HCT116 (cell line): Measurements from ENCODE around the gene AGAP1. TPM values are rescaled to one million over a fixed set of nuclear protein-coding genes. Genes with fewer than 3 reads are reported as not detected.

Source experiments
- ATAC-seq: fragments of 200-7000 bp; cut with Tn5 transposase; 2 replicates; pipeline ENCODE4 v1.9.1; 2020; ENCODE audit warnings: mild to moderate bottlenecking, moderate library complexity
- BruUV-seq: library from RNA; stranded (reverse); fragments of 400-500 nt; replicated peaks from 2 replicates; lab custom pipeline; 2021; lab: Mats Ljungman, UMichigan
- CTCF ChIA-PET: fragments of 300-600 bp; sonication (Branson Sonifier 250); formaldehyde crosslinking; loops from one replicate; lab custom pipeline; 2021; ENCODE audit warnings: antibody characterized with exemption; lab: Charles Lee
- POLR2A ChIA-PET: fragments of 300-600, 350-600 bp; sonication (Branson Sonifier 250); formaldehyde crosslinking; loops from one replicate; lab custom pipeline; 2021; ENCODE audit warnings: antibody characterized with exemption; lab: Charles Lee
- RAD21 ChIA-PET, 2 experiments: fragments of 300-600 bp; sonication (Branson Sonifier 250); formaldehyde crosslinking; loops; one replicate each; lab custom pipeline; 2023; ENCODE audit warnings: low total read pairs in 2 of 2; ENCODE audit not compliant: uncharacterized antibody in 2 of 2, unreplicated experiment in 2 of 2, low non-redundant PET in 1 of 2; lab: Charles Lee
- DNase-seq: peaks from one replicate; pipeline ENCODE4 v3.0.0-alpha.2; 2010; ENCODE audit warnings: low read depth, low spot score
- H2AFZ ChIP-seq: fragments of 200-600 bp; shearing (Covaris generic), sonication (generic); 2 replicates; pipeline ENCODE4 v1.6.1; 2017; ENCODE audit warnings: low read depth, mixed run types, mixed read lengths, antibody characterized with exemption, low read length; ENCODE audit not compliant: poor library complexity, severe bottlenecking
- H3K27ac ChIP-seq: 2 replicates; pipeline ENCODE4 v1.5.1; 2012; ENCODE audit warnings: low read depth, low read length
- H3K27me3 ChIP-seq: fragments of 200-600 bp; sonication (generic); 2 replicates; pipeline ENCODE4 v1.6.1; 2016; ENCODE audit warnings: mixed run types, low read length, mixed read lengths; ENCODE audit not compliant: insufficient read depth
- H3K36me3 ChIP-seq, 2 experiments: fragments of 200-500 bp in 1 of 2; fragments of 200-600 bp in 1 of 2; sonication (Bioruptor generic) in 1 of 2; sonication (generic) in 1 of 2; 2 replicates each; pipeline versions ENCODE4 v1.5.1 to v1.6.1; 2014 to 2016; ENCODE audit warnings: low read length in 2 of 2, inconsistent platforms in 1 of 2, mixed read lengths in 1 of 2, mixed run types in 1 of 2; ENCODE audit not compliant: insufficient read depth in 2 of 2, control insufficient read depth in 1 of 2
- H3K4me1 ChIP-seq, 2 experiments: fragments of 200-600 bp in 1 of 2; sonication (generic) in 1 of 2; 2 replicates each; pipeline versions ENCODE4 v1.5.1 to v1.6.1; 2012 to 2017; ENCODE audit warnings: low read length in 2 of 2, inconsistent platforms in 1 of 2, mild to moderate bottlenecking in 1 of 2, mixed read lengths in 1 of 2, mixed run types in 1 of 2, moderate library complexity in 1 of 2; ENCODE audit not compliant: insufficient read depth in 2 of 2, control insufficient read depth in 1 of 2
- H3K4me2 ChIP-seq: fragments of 200-600 bp; sonication (generic); 2 replicates; pipeline ENCODE4 v1.6.1; 2017; ENCODE audit warnings: mixed run types, low read length, mixed read lengths
- H3K4me3 ChIP-seq, 2 experiments: fragments of 200-600 bp in 1 of 2; sonication (generic) in 1 of 2; replicated peaks in 1 of 2; 2 replicates each; pipeline ENCODE4 v1.5.1; 2011 to 2016; ENCODE audit warnings: low read length in 2 of 2, control low read depth in 1 of 2, low read depth in 1 of 2, mild to moderate bottlenecking in 1 of 2, mixed read lengths in 1 of 2, mixed run types in 1 of 2
- H3K79me2 ChIP-seq: fragments of 200-600 bp; sonication (generic); 2 replicates; pipeline ENCODE4 v1.6.1; 2017; ENCODE audit warnings: mild to moderate bottlenecking, mixed run types, low read length, moderate library complexity, mixed read lengths; ENCODE audit not compliant: insufficient read depth
- H3K9ac ChIP-seq: fragments of 200-600 bp; sonication (generic); 2 replicates; pipeline ENCODE4 v1.6.1; 2016; ENCODE audit warnings: low read length, mixed read lengths
- H3K9me2 ChIP-seq: fragments of 200-600 bp; sonication (generic), shearing (Covaris generic); 2 replicates; pipeline ENCODE4 v1.6.1; 2017; ENCODE audit warnings: mixed run types, mild to moderate bottlenecking, moderate library complexity; ENCODE audit not compliant: insufficient read depth
- H3K9me3 ChIP-seq, 2 experiments: fragments of 200-500 bp in 1 of 2; fragments of 200-600 bp in 1 of 2; sonication (Bioruptor generic) in 1 of 2; sonication (generic) in 1 of 2; 2 replicates each; pipeline ENCODE4 v1.6.1; 2014 to 2017; ENCODE audit warnings: low read length in 2 of 2, mixed read lengths in 2 of 2, inconsistent platforms in 1 of 2, low read depth in 1 of 2, mild to moderate bottlenecking in 1 of 2, mixed run types in 1 of 2, moderate library complexity in 1 of 2; ENCODE audit not compliant: control insufficient read depth in 1 of 2, insufficient read depth in 1 of 2
- H4K20me1 ChIP-seq: fragments of 200-600 bp; sonication (generic), shearing (Covaris generic); 2 replicates; pipeline ENCODE4 v1.6.1; 2017; ENCODE audit warnings: mixed run types, mild to moderate bottlenecking, moderate library complexity; ENCODE audit not compliant: insufficient read depth
- ATF3 ChIP-seq: IDR thresholded peaks from 2 replicates; pipeline ENCODE4 v1.6.1; 2012
- CBX3 ChIP-seq: IDR thresholded peaks from 2 replicates; pipeline ENCODE4 v1.6.1; 2012; ENCODE audit warnings: low read depth
- CTCF ChIP-seq, 3 experiments: fragments of 200-600 bp in 1 of 3; sonication (generic) in 1 of 3; IDR thresholded peaks in 2 of 3; conservative IDR thresholded peaks in 1 of 3; 2 replicates each; pipeline ENCODE4 v1.5.1; 2012 to 2017; ENCODE audit warnings: low read depth in 2 of 3, low read length in 2 of 3, antibody characterized with exemption in 1 of 3, borderline replicate concordance in 1 of 3, control low read depth in 1 of 3, mild to moderate bottlenecking in 1 of 3, mixed read lengths in 1 of 3, mixed run types in 1 of 3, moderate library complexity in 1 of 3; ENCODE audit not compliant: insufficient read depth in 1 of 3
- EGR1 ChIP-seq: IDR thresholded peaks from 2 replicates; pipeline ENCODE4 v1.6.1; 2012; ENCODE audit warnings: low read depth
- EZH2 ChIP-seq: fragments of 200-600 bp; sonication (generic); IDR thresholded peaks from 2 replicates; pipeline ENCODE4 v1.6.1; 2017; ENCODE audit warnings: antibody characterized with exemption, mixed run types
- EZH2phosphoT487 ChIP-seq: fragments of 200-600 bp; IDR thresholded peaks from 2 replicates; pipeline ENCODE4 v1.6.1; 2018; ENCODE audit warnings: antibody characterized with exemption, borderline replicate concordance
- FOSL1 ChIP-seq: IDR thresholded peaks from 2 replicates; pipeline ENCODE4 v1.6.1; 2012; ENCODE audit warnings: low read depth
- JUND ChIP-seq: IDR thresholded peaks from 2 replicates; pipeline ENCODE4 v1.6.1; 2012
- MAX ChIP-seq: IDR thresholded peaks from 2 replicates; pipeline ENCODE4 v1.6.1; 2012
- POLR2AphosphoS5 ChIP-seq: IDR thresholded peaks from 2 replicates; pipeline ENCODE4 v1.6.1; 2011; ENCODE audit warnings: mild to moderate bottlenecking, low read depth, low read length, moderate library complexity
- RAD21 ChIP-seq: IDR thresholded peaks from 2 replicates; pipeline ENCODE4 v1.6.1; 2012; ENCODE audit warnings: low read depth, mild to moderate bottlenecking
- REST ChIP-seq: IDR thresholded peaks from 2 replicates; pipeline ENCODE4 v1.6.1; 2012; ENCODE audit warnings: low read depth
- SIN3A ChIP-seq: IDR thresholded peaks from 2 replicates; pipeline ENCODE4 v1.6.1; 2012; ENCODE audit warnings: low read depth
- SP1 ChIP-seq: IDR thresholded peaks from 2 replicates; pipeline ENCODE4 v1.6.1; 2012; ENCODE audit warnings: low read depth
- SRF ChIP-seq: IDR thresholded peaks from 2 replicates; pipeline ENCODE4 v1.6.1; 2012; ENCODE audit warnings: low read depth
- TCF7L2 ChIP-seq: IDR thresholded peaks from 2 replicates; pipeline ENCODE4 v1.7.0; 2011; ENCODE audit warnings: borderline replicate concordance, inconsistent platforms; ENCODE audit not compliant: insufficient read depth, insufficient read length; ENCODE audit errors: extremely low read depth
- YY1 ChIP-seq: IDR thresholded peaks from 2 replicates; pipeline ENCODE4 v1.6.1; 2011; ENCODE audit warnings: low read length, low read depth, moderate library complexity, mild to moderate bottlenecking; ENCODE audit not compliant: insufficient replicate concordance; ENCODE audit errors: extremely low read depth
- ZBTB33 ChIP-seq: IDR thresholded peaks from 2 replicates; pipeline ENCODE4 v1.6.1; 2011; ENCODE audit warnings: mild to moderate bottlenecking, low read length, moderate library complexity; ENCODE audit not compliant: insufficient replicate concordance; ENCODE audit errors: extremely low read depth
- ZNF274 ChIP-seq: fragments of 200-500 bp; sonication (Bioruptor generic); IDR thresholded peaks from 2 replicates; pipeline ENCODE4 v1.6.1; 2014; ENCODE audit warnings: mild to moderate bottlenecking, low read depth, low read length, inconsistent platforms
- intact Hi-C: fragments of 100-400 bp; cut with micrococcal nuclease; formaldehyde crosslinking; loops from 2 replicates; pipeline ENCODE4 v1.10.0; 2022
- total RNA-seq: library from RNA; stranded (reverse); gene quantifications from one replicate; pipeline ENCODE4 v1.2.1, GENCODE V29; 2021; ENCODE audit not compliant: unreplicated experiment

Gene AGAP1
- total RNA-seq, 1 experiment from 2014 or later: 43.8 TPM

- RAD21 ChIA-PET: interaction anchor here in 1 of 2 experiments (2.3 kb wide), 1 partner anchor 456 kb away, joined by 10 read pairs; no protein-coding TSS in a partner anchor
- Histone ChIP-seq H3K4me1 (no peaks in the 10 kb centered on the region; a peak in 2 of 4 replicates), H3K9ac (no peak overlapping the region), H3K4me2 (no peak overlapping the region), H3K27me3 (no peaks in the 10 kb centered on the region), H3K9me3 (no peaks in the 10 kb centered on the region), H3K36me3 (no peaks in the 10 kb centered on the region), H3K4me3 (no peak overlapping the region), H3K79me2 (peaks cover 60% of the 10 kb centered on the region), H3K27ac (no peak overlapping the region)
- DNase-seq: no peak
- TF ChIP-seq RAD21: no peak
- no peak for TF ChIP-seq FOSL1
- TF ChIP-seq POLR2AphosphoS5: no peak
- no peak for TF ChIP-seq SP1
- TF ChIP-seq TCF7L2: no peak
- TF ChIP-seq EZH2: no peak
- no peak for TF ChIP-seq JUND
- TF ChIP-seq SIN3A: no peak
- no peak for TF ChIP-seq MAX
- TF ChIP-seq SRF: no peak
- no peak for TF ChIP-seq ATF3
- TF ChIP-seq EGR1: no peak
- TF ChIP-seq CBX3: no peak
- no peak for TF ChIP-seq ZNF274
- TF ChIP-seq CTCF (IDR thresholded peaks at IDR 0.05 in 2 of 3, conservative IDR thresholded peaks at IDR 0.05 in 1 of 3; ENCODE audit: borderline replicate concordance in 1 of 3, insufficient read depth in 1 of 3, low read depth in 2 of 3, low read length in 2 of 3): no peak
- no peak for TF ChIP-seq EZH2phosphoT487
- no peak for TF ChIP-seq YY1
- no peak for TF ChIP-seq REST
- no peak for TF ChIP-seq ZBTB33
- TF ChIP-seq, all 23 proteins: peak for 0
- H3K9me2 ChIP-seq: no peaks in the 10 kb centered on the region
- BruUV-seq: no TSS peak
- H4K20me1 ChIP-seq: peaks cover 24% of the 10 kb centered on the region; the same call in 1 of the 2 replicates
- no peak for ATAC-seq
- intact Hi-C loops: no loop called here
- POLR2A ChIA-PET: no interaction called here
- CTCF ChIA-PET: interaction anchor here (0.6 to 5.9 kb wide), 4 partner anchors 41 to 475 kb away, joined by 4 to 69 read pairs (median 5); no protein-coding TSS in a partner anchor
- no peak overlapping the region for H2AFZ ChIP-seq
Measured at GRCh38 chr2:235592430-235592829, 98.6 kb downstream of the AGAP1 start.
